ENCODE results near the gene GPHA2.

DNA sequence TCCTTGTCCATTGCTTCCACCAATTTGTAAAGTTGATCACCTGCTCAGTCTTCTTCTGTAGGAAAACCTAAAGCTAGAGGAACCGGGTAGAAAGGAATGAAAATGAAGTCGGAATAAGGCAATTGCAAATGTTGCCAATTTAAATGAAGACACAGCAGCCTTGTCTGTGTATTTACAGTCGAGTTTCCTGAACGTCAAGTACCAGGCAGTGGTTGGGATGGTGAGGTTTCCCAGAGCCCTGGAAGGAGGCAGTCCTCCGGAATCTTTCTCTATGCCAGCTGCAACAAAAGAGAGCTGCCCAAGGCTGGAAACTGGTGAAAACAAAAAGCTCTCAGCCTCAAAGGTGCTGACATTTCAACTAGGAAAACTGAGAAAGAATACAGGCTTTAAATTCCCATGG lies 18.5 kb upstream of the GPHA2 start:
- no peak for TF ChIP-seq TEAD4 (IDR thresholded peaks at IDR 0.05)
- TF ChIP-seq, protein P1, sequence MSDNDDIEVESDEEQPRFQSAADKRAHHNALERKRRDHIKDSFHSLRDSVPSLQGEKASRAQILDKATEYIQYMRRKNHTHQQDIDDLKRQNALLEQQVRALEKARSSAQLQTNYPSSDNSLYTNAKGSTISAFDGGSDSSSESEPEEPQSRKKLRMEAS (IDR thresholded peaks at IDR 0.05), result no peak
- no peak for TF ChIP-seq CEBPB (IDR thresholded peaks at IDR 0.05)
- TF ChIP-seq, protein P2, sequence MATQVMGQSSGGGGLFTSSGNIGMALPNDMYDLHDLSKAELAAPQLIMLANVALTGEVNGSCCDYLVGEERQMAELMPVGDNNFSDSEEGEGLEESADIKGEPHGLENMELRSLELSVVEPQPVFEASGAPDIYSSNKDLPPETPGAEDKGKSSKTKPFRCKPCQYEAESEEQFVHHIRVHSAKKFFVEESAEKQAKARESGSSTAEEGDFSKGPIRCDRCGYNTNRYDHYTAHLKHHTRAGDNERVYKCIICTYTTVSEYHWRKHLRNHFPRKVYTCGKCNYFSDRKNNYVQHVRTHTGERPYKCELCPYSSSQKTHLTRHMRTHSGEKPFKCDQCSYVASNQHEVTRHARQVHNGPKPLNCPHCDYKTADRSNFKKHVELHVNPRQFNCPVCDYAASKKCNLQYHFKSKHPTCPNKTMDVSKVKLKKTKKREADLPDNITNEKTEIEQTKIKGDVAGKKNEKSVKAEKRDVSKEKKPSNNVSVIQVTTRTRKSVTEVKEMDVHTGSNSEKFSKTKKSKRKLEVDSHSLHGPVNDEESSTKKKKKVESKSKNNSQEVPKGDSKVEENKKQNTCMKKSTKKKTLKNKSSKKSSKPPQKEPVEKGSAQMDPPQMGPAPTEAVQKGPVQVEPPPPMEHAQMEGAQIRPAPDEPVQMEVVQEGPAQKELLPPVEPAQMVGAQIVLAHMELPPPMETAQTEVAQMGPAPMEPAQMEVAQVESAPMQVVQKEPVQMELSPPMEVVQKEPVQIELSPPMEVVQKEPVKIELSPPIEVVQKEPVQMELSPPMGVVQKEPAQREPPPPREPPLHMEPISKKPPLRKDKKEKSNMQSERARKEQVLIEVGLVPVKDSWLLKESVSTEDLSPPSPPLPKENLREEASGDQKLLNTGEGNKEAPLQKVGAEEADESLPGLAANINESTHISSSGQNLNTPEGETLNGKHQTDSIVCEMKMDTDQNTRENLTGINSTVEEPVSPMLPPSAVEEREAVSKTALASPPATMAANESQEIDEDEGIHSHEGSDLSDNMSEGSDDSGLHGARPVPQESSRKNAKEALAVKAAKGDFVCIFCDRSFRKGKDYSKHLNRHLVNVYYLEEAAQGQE (IDR thresholded peaks at IDR 0.05; ENCODE audit: low read depth), result no peak
- no peak for TF ChIP-seq NFIC (IDR thresholded peaks at IDR 0.05)
- no peak for TF ChIP-seq TAF1 (IDR thresholded peaks at IDR 0.05; ENCODE audit: low read depth)
- no peak for TF ChIP-seq CREB1 (IDR thresholded peaks at IDR 0.05; ENCODE audit: low read depth)
- no peak for TF ChIP-seq TCF12 (IDR thresholded peaks at IDR 0.05; ENCODE audit: low read depth)
- TF ChIP-seq YY1 (IDR thresholded peaks at IDR 0.05; ENCODE audit: low read depth), result no peak
- TF ChIP-seq RAD21 (IDR thresholded peaks at IDR 0.05; ENCODE audit: low read depth), result no peak
- TF ChIP-seq, protein P3, sequence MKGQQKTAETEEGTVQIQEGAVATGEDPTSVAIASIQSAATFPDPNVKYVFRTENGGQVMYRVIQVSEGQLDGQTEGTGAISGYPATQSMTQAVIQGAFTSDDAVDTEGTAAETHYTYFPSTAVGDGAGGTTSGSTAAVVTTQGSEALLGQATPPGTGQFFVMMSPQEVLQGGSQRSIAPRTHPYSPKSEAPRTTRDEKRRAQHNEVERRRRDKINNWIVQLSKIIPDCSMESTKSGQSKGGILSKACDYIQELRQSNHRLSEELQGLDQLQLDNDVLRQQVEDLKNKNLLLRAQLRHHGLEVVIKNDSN (IDR thresholded peaks at IDR 0.05), result no peak
- no peak for TF ChIP-seq FOXM1 (IDR thresholded peaks at IDR 0.05; ENCODE audit: borderline replicate concordance, low read depth)
